ENCODE data around the gene GPR137B.

DNA sequence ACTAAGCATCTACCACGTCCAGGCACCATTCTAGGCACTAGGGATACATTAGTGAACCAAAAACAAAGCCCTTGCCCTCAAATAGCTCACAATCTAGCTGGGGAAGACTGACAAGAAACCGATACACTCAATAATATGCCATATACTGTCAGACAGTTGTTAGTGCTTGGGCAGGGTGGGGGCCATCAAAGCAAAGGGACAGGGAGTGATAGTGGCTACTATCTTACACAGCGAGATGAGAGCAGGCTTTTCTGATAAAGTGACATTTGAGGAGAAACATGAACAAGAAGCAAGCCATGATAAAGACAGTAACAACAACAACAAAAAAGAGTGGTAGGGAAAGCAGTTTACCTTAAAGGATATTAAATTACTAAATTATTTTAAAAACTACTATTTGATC, 98.3 kb downstream of the GPR137B start:
- TF ChIP-seq, protein P1, sequence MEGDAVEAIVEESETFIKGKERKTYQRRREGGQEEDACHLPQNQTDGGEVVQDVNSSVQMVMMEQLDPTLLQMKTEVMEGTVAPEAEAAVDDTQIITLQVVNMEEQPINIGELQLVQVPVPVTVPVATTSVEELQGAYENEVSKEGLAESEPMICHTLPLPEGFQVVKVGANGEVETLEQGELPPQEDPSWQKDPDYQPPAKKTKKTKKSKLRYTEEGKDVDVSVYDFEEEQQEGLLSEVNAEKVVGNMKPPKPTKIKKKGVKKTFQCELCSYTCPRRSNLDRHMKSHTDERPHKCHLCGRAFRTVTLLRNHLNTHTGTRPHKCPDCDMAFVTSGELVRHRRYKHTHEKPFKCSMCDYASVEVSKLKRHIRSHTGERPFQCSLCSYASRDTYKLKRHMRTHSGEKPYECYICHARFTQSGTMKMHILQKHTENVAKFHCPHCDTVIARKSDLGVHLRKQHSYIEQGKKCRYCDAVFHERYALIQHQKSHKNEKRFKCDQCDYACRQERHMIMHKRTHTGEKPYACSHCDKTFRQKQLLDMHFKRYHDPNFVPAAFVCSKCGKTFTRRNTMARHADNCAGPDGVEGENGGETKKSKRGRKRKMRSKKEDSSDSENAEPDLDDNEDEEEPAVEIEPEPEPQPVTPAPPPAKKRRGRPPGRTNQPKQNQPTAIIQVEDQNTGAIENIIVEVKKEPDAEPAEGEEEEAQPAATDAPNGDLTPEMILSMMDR (conservative IDR thresholded peaks at IDR 0.05; ENCODE audit: low read depth, low read length): no peak
- TF ChIP-seq EZH2 (IDR thresholded peaks at IDR 0.05; ENCODE audit: borderline replicate concordance, low read depth, low read length, poor library complexity, severe bottlenecking): no peak

Data from A673 (cell line).